Body of pancreas (tissue), 4 donors: ENCODE measurements around the gene MEGF10. TPM values are rescaled to one million over a fixed set of nuclear protein-coding genes. Genes with fewer than 3 reads are reported as not detected.

Source experiments
- ATAC-seq: fragments of 150-250 bp; one replicate; pipeline ENCODE4 v1.9.1; 2016
- DNase-seq, 4 donors: peaks; one replicate each; pipeline ENCODE4 v3.0.0-alpha.2; 2019
- H3K27ac ChIP-seq, 4 donors: fragments of 200-600 bp; sonication (generic); 1 replicate in 3 of 4; 2 replicates in 1 of 4; pipeline versions ENCODE4 v1.5.1 to v1.6.1; 2016 to 2019; ENCODE audit warnings: mild to moderate bottlenecking in 1 of 4, mixed read lengths in 1 of 4, moderate library complexity in 1 of 4
- H3K27me3 ChIP-seq, 2 donors: fragments of 200-600 bp; sonication (generic); one replicate each; pipeline ENCODE4 v1.6.0; 2016; ENCODE audit warnings: mild to moderate bottlenecking in 1 of 2
- H3K36me3 ChIP-seq, 2 donors: fragments of 200-600 bp; sonication (generic); replicated peaks in 1 of 2; 2 replicates each; pipeline ENCODE4 v1.5.1; 2016; ENCODE audit warnings: low read depth in 2 of 2; ENCODE audit not compliant: insufficient read depth in 1 of 2
- H3K4me1 ChIP-seq: fragments of 200-600 bp; sonication (generic); one replicate; pipeline ENCODE4 v1.6.0; 2016
- H3K4me3 ChIP-seq, 2 donors: fragments of 200-600 bp; sonication (generic); 1 replicate in 1 of 2; 2 replicates in 1 of 2; pipeline ENCODE4 v1.5.1; 2016 to 2019
- H3K9me3 ChIP-seq, 3 donors: fragments of 200-600 bp; sonication (generic); 1 replicate in 2 of 3; 2 replicates in 1 of 3; pipeline ENCODE4 v1.5.1; 2016
- POLR2A ChIP-seq, 3 donors: fragments of 450-650 bp; IDR thresholded peaks; one replicate each; pipeline ENCODE4 v1.6.1; 2016; ENCODE audit warnings: antibody characterized with exemption in 3 of 3, mild to moderate bottlenecking in 2 of 3
- WGBS, 2 donors: methylation state at CpG; one replicate each; pipeline ENCODE4 v1.1.5; 2017; 5-methylcytosine and 5-hydroxymethylcytosine counted together
- intact Hi-C: fragments of 100-400 bp; cut with DNase I; formaldehyde crosslinking; loops from one replicate; pipeline ENCODE4 v1.15.1; 2023
- total RNA-seq, 2 donors: library from RNA; depleted of rRNA; stranded (reverse); fragments of >200 nt; gene quantifications; one replicate each; pipeline ENCODE4 v1.1.0, GENCODE V29; 2016
- TF ChIP-seq, protein P1 (sequence below), 7 experiments: fragments of 450-650 bp in 4 of 7; fragments of 200-600 bp in 3 of 7; sonication (generic) in 3 of 7; IDR thresholded peaks; one replicate each; pipeline ENCODE4 v1.5.1; 2016 to 2019; ENCODE audit warnings: antibody characterized with exemption in 7 of 7

MEGF10 gene
- total RNA-seq, 2 donors from 2014 or later, result under 0.01 TPM; not detected in 1

GRCh38 chr5:127439644-127440043, 149.0 kb downstream of the MEGF10 start:
- Histone ChIP-seq H3K36me3 (no peaks in the 10 kb centered on the region), H3K4me3 (no peak overlapping the region), H3K27me3 (no peaks in the 10 kb centered on the region), H3K4me1 (no peaks in the 10 kb centered on the region), H3K9me3 (no peaks in the 10 kb centered on the region), H3K27ac (no peak overlapping the region)
- ATAC-seq, result no peak
- TF ChIP-seq, protein P1, sequence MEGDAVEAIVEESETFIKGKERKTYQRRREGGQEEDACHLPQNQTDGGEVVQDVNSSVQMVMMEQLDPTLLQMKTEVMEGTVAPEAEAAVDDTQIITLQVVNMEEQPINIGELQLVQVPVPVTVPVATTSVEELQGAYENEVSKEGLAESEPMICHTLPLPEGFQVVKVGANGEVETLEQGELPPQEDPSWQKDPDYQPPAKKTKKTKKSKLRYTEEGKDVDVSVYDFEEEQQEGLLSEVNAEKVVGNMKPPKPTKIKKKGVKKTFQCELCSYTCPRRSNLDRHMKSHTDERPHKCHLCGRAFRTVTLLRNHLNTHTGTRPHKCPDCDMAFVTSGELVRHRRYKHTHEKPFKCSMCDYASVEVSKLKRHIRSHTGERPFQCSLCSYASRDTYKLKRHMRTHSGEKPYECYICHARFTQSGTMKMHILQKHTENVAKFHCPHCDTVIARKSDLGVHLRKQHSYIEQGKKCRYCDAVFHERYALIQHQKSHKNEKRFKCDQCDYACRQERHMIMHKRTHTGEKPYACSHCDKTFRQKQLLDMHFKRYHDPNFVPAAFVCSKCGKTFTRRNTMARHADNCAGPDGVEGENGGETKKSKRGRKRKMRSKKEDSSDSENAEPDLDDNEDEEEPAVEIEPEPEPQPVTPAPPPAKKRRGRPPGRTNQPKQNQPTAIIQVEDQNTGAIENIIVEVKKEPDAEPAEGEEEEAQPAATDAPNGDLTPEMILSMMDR (IDR thresholded peaks at IDR 0.05), result no peak
- TF ChIP-seq POLR2A (IDR thresholded peaks at IDR 0.05), result no peak
- WGBS, 2 donors, result 77 to 85% methylated on average over 4 of the region's 4 CpGs
- DNase-seq, result no peak
- intact Hi-C loops, result no loop called here

DNA sequence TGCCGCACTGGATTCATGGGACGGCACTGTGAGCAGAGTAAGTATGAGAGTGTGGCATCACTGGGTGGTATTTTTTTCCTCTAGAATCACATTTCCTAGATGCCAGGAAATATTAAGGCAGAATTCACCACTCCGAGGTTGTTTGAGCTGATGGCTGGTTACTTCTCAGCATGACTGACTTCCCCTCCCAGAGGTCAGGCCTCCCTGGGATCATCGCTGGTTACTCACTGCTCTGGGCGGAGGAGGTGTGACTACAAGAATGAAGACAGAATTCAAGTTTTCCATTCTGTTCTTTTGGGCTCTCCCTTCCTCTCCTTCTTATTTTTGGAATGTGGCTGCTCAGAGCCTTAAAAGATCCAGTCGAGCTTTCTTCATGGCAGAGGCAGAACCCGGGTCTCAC, 150.2 kb downstream of the MEGF10 start:
- Histone ChIP-seq H3K9me3 (no peaks in the 10 kb centered on the region), H3K27me3 (no peaks in the 10 kb centered on the region), H3K36me3 (no peaks in the 10 kb centered on the region), H3K4me3 (no peak overlapping the region), H3K4me1 (no peaks in the 10 kb centered on the region), H3K27ac (no peak overlapping the region)
- WGBS, 2 donors, result 65 to 82% methylated on average over 6 to 7 of the region's 7 CpGs
- TF ChIP-seq, protein P1 (IDR thresholded peaks at IDR 0.05), result no peak
- TF ChIP-seq POLR2A (IDR thresholded peaks at IDR 0.05), result no peak
- intact Hi-C loops, result no loop called here
- ATAC-seq (no peak), DNase-seq (no peak)

GRCh38 chr5:127441799-127442484, 151.3 kb downstream of the MEGF10 start:
- Histone ChIP-seq H3K27me3 (no peaks in the 10 kb centered on the region), H3K27ac (no peak overlapping the region), H3K9me3 (no peaks in the 10 kb centered on the region), H3K36me3 (no peaks in the 10 kb centered on the region), H3K4me1 (no peaks in the 10 kb centered on the region), H3K4me3 (no peak overlapping the region)
- 47 to 49% methylated on average over 4 of the region's 4 CpGs for WGBS, 2 donors
- no peak for ATAC-seq
- intact Hi-C loops, result no loop called here
- no peak for TF ChIP-seq POLR2A (IDR thresholded peaks at IDR 0.05)
- TF ChIP-seq, protein P1 (IDR thresholded peaks at IDR 0.05), result peak in 4 of 7 experiments; percentile 26 to 35 (median 30)
- DNase-seq, result no peak

DNA sequence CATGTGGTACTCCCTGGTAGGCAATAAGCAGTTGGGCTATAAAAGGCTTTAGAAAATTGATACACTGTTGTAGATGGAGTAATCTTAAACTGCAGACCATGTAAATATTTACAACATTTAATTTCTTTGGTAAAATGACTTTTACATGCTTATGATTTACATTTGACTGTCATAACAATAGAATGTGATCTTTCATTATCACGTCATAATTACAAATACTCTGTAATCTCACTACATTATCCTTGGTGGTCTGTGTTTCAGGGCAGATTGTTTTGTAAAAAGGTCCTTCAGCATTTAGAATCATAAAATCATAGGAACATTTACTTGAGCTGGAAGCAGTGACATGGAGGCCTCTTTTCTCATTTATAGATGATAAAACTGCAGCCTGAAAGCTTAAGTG, 153.6 kb downstream of the MEGF10 start:
- Histone ChIP-seq H3K4me3 (no peak overlapping the region), H3K4me1 (no peaks in the 10 kb centered on the region), H3K9me3 (no peaks in the 10 kb centered on the region), H3K36me3 (no peaks in the 10 kb centered on the region), H3K27ac (no peak overlapping the region), H3K27me3 (no peaks in the 10 kb centered on the region)
- intact Hi-C loops, result no loop called here
- ATAC-seq, result no peak
- 56 to 66% methylated on average over 1 of the region's 1 CpG for WGBS, 2 donors
- no peak for DNase-seq
- TF ChIP-seq, protein P1 (IDR thresholded peaks at IDR 0.05), result no peak
- no peak for TF ChIP-seq POLR2A (IDR thresholded peaks at IDR 0.05)

DNA sequence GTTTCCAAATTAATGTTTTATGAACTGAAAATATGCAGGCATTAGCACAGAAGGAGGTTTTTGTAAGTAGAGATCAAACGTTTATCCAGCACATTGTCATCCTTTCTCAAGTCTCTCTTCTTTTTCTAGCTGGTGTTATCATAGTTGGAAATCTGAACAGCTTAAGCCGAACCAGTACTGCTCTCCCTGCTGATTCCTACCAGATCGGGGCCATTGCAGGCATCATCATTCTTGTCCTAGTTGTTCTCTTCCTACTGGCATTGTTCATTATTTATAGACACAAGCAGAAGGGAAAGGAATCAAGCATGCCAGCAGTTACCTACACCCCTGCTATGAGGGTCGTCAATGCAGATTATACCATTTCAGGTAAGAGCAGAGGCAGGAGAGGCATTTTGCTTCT, 154.7 kb downstream of the MEGF10 start:
- H3K27me3 ChIP-seq, result no peaks in the 10 kb centered on the region
- DNase-seq (no peak), ATAC-seq (no peak)
- H3K4me1 ChIP-seq, result no peaks in the 10 kb centered on the region
- H3K27ac ChIP-seq, result no peak overlapping the region
- H3K36me3 ChIP-seq, result no peaks in the 10 kb centered on the region
- no peaks in the 10 kb centered on the region for H3K9me3 ChIP-seq
- TF ChIP-seq, protein P1 (IDR thresholded peaks at IDR 0.05), result no peak
- TF ChIP-seq POLR2A (IDR thresholded peaks at IDR 0.05), result no peak
- 53 to 62% methylated on average over 4 of the region's 4 CpGs for WGBS, 2 donors
- intact Hi-C loops, result no loop called here
- no peak overlapping the region for H3K4me3 ChIP-seq
